MM.1S (cell line): ENCODE measurements around the gene DRG2.

Experiments used
- CTCF ChIP-seq: fragments of 300-600 bp; sonication (generic); IDR thresholded peaks from 2 replicates; pipeline ENCODE4 v1.5.1; 2016; ENCODE audit warnings: antibody characterized with exemption, low read length, mixed read lengths
- EZH2 ChIP-seq: fragments of 300-600 bp; sonication (generic); optimal IDR thresholded peaks from 2 replicates; pipeline ENCODE3; 2017; ENCODE audit warnings: low read depth, mild to moderate bottlenecking, antibody characterized with exemption, low read length, mixed read lengths
- EZH2phosphoT487 ChIP-seq: fragments of 300-600 bp; sonication (generic); IDR thresholded peaks from 2 replicates; pipeline ENCODE4 v1.6.1; 2018; ENCODE audit warnings: antibody characterized with exemption, low read length

GRCh38 chr17:18102640-18103039, 14.9 kb downstream of the DRG2 start:
- no peak for TF ChIP-seq CTCF
- no peak for TF ChIP-seq EZH2
- TF ChIP-seq EZH2phosphoT487: no peak
